Measurements from ENCODE around the gene SCUBE3. TPM values are rescaled to one million over a fixed set of nuclear protein-coding genes. Genes with fewer than 3 reads are reported as not detected.

Gene SCUBE3
- total RNA-seq, 1 donor from 2014 or later = 0.37 TPM

- DNase-seq (ENCODE audit: low spot score) = peak; percentile 70
These were observed 27.4 kb downstream of the SCUBE3 start for GRCh38 chr6:35240838-35241801.

- DNase-seq (ENCODE audit: low spot score) = no peak
These were observed 28.7 kb downstream of the SCUBE3 start for GRCh38 chr6:35242486-35242885.

- no peak for DNase-seq (ENCODE audit: low spot score)
These were observed 29.1 kb downstream of the SCUBE3 start for GRCh38 chr6:35242906-35243305.

GRCh38 chr6:35243386-35243958 is 29.7 kb downstream of the SCUBE3 start:
- DNase-seq (ENCODE audit: low spot score) = no peak

- no peak for DNase-seq (ENCODE audit: low spot score)
These were observed 30.8 kb downstream of the SCUBE3 start for GRCh38 chr6:35244551-35244950.

- no peak for DNase-seq (ENCODE audit: low spot score)
These were observed 34.0 kb downstream of the SCUBE3 start for GRCh38 chr6:35247642-35248231.

- DNase-seq (ENCODE audit: low spot score) = no peak
These were observed 34.5 kb downstream of the SCUBE3 start for GRCh38 chr6:35248300-35248699.

- no peak for DNase-seq (ENCODE audit: low spot score)
These were observed 35.2 kb downstream of the SCUBE3 start for GRCh38 chr6:35248965-35249364.

- DNase-seq (ENCODE audit: low spot score) = no peak
These were observed 38.2 kb downstream of the SCUBE3 start for GRCh38 chr6:35251949-35252348.

- DNase-seq (ENCODE audit: low spot score) = no peak
These were observed 39.5 kb downstream of the SCUBE3 start for GRCh38 chr6:35253249-35253648.

GRCh38 chr6:35258336-35258735 is 44.6 kb downstream of the SCUBE3 start:
- DNase-seq (ENCODE audit: low spot score) = no peak

GRCh38 chr6:35258858-35259193 is 45.1 kb downstream of the SCUBE3 start:
- DNase-seq (ENCODE audit: low spot score) = no peak

GRCh38 chr6:35259194-35259947 is 45.6 kb downstream of the SCUBE3 start, which contains the start of gene ZNF76:
TSS of gene ZNF76 (plus strand) at chr6:35259735. CDS start at chr6:35281152, 21,417 bp downstream.
- DNase-seq (ENCODE audit: low spot score) = peak; percentile 98

- DNase-seq (ENCODE audit: low spot score) = peak; percentile 51
These were observed 46.3 kb downstream of the SCUBE3 start for GRCh38 chr6:35259948-35260590.

- DNase-seq (ENCODE audit: low spot score) = no peak
These were observed 47.1 kb downstream of the SCUBE3 start for GRCh38 chr6:35260591-35261570.

GRCh38 chr6:35262596-35262995 is 48.8 kb downstream of the SCUBE3 start:
- no peak for DNase-seq (ENCODE audit: low spot score)

GRCh38 chr6:35264550-35265274 is 51.0 kb downstream of the SCUBE3 start:
- DNase-seq (ENCODE audit: low spot score) = no peak

- no peak for DNase-seq (ENCODE audit: low spot score)
These were observed 51.8 kb downstream of the SCUBE3 start for GRCh38 chr6:35265523-35265922.

- no peak for DNase-seq (ENCODE audit: low spot score)
These were observed 53.7 kb downstream of the SCUBE3 start for GRCh38 chr6:35267446-35267845.

GRCh38 chr6:35267897-35268296 is 54.1 kb downstream of the SCUBE3 start:
- no peak for DNase-seq (ENCODE audit: low spot score)

All from mucosa of gallbladder (tissue), 1 donor.